ENCODE results near the gene RIMS4.

The RIMS4 gene

DNA sequence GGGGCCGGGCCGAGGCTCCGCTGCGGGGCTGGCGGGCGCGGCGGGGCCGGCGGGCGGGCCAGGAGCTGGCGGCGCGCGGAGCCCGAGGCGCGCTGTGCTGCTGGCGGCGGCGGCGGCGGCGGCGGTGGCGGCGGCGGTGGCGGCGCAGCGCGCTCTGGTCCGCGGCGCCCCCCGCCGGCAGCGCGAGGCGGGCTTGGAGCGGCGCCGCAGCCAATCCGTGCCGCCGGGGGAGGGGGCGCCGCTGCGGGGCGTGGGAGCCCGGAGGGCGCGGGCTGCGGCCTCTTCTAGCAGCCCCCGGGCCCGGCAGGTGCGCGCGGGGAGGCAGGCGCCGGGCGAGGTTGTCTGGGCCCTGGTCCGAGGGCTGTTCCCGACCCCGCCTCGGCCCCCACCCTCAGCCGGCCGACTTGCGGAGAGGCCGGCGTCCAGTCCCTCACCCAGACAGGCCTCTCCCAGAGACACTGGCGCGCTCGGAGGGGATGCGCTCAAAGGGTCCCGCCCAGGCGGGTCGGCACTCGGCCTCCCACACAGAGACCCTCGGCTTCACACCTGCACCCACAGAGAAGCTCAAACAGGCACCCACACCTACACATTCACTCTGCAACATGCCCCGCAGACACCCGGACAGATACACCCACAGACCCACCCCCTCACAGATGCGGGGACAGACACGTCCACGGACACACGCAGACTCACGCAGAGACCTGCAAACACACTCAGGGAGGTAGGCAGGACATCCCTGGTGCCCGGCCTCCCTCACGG is at the start of gene RIMS4:
TSS of gene RIMS4 (minus strand) at position 156 of the 759 bp plus-strand sequence. CDS start 275 bp downstream, outside the sequence.
- DNase-seq: no peak

DNA sequence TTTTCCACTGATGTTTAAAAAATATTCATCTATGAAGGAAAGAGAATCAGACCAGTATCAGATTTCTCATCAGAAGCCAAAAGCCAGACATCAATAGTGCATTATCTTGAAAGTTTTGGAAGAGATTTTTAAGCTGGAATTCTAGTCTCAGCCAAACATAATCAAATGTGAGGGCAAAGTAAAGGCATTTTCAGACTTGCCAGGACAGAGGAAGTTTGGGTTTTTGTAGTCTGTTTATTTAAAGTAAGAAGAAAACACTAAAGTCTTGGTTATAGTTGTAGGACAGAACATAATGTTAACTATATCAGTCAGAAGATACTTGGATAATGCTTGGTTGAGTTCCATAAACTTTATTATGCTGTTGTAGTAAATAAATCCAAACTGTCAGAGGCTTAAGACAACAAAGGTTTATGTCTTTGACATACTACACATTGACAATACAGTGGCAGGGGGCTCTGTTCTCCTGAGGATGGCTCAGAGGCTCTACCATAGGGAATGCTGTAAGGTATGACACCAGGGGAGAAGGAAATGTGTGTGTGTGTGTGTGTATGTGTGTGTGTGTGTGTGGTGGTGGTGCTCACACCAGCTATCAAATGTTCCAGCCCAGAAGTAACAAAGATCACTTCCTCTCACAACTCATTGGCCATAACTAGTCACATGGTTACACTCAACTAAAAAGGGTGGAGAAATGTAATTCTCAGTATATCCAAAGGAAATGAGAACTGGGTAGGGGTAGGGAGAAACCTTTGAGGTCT is 48.4 kb upstream of the RIMS4 start:
- no peak for DNase-seq

GRCh38 chr20:44856856-44857448 is 46.6 kb upstream of the RIMS4 start:
- DNase-seq: no peak

DNA sequence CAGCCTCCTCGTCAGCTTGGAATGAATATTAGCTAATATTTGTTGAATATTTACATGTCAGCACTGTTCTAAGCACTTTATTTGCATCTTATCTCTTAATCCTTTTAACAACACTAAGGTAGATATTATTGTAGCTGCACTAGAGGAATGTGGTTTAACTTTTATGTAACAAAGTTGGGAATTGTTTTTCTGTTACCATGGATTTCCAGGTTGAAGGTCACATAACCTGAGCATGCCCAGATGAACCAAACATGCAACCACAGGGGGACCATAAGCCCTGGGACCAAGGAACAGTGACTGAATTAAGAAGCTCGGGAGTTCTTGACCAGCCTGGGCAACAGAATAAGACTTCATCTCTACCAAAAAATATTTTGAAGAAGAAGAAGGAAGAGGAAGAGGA is 46.1 kb upstream of the RIMS4 start:
- DNase-seq: no peak

DNA sequence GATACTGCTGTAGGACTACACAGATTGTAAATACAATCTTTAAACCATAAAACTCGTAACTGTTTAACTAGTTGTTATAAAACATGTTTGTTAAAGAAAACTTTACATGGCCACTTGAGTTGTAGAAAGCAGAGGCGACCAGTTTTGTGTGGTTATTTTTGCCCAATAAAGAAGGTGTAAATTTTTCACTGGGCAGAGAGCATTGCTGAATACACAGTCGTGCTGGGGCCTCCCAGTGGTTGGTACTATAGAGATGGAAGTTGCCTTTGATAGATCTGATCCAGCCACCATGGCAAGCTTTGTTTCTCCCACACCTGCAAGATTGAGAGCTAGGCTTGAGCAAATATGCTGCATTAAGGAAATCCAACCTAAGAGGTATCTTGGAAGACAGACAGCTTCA is 41.2 kb upstream of the RIMS4 start:
- DNase-seq: no peak

- no peak for DNase-seq
Measured at GRCh38 chr20:44850837-44851236, 40.5 kb upstream of the RIMS4 start.

- DNase-seq: no peak
Measured at GRCh38 chr20:44850272-44850671, 39.9 kb upstream of the RIMS4 start.

DNA sequence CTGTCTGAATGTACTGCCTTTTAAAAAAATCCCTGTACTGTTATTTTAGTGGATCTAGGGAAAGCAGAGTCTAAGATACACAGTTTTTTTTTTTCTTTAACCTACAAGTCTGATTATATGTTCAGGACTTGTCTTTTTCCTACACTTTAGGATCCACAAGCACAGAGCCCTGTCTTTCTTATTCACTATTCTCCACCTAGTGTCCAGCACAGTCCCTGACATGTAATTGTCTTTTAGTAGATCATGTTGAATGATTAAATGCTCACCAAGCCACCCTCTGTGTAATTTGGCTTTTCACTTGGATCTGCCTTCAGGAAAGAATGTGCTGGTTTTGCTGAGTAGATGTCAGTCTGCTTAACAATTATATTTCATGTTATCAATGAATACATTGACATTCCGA is 39.4 kb upstream of the RIMS4 start:
- DNase-seq: no peak

GRCh38 chr20:44848254-44849015 is 38.1 kb upstream of the RIMS4 start:
- no peak for DNase-seq

GRCh38 chr20:44843876-44844275 is 33.5 kb upstream of the RIMS4 start:
- DNase-seq: no peak

DNA sequence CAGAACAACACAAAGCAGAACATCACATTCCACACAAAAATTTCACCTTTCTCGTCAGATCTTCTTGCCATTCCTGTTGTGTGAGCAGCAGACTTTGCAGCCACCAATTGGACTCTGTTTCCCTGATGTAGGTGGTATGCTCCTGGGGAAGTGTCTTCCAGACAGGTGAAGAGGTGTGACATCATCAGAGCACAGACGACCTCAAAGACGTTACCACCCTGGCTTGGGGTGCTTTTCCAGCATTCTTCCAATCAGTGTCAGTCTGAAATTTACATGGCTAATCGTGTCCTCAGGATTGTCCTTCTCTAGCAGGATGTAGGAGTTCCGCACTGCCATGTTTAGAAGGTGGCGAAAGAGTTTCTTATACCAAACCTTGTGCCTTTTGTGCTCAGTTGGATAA is 31.6 kb upstream of the RIMS4 start:
- DNase-seq: no peak

DNA sequence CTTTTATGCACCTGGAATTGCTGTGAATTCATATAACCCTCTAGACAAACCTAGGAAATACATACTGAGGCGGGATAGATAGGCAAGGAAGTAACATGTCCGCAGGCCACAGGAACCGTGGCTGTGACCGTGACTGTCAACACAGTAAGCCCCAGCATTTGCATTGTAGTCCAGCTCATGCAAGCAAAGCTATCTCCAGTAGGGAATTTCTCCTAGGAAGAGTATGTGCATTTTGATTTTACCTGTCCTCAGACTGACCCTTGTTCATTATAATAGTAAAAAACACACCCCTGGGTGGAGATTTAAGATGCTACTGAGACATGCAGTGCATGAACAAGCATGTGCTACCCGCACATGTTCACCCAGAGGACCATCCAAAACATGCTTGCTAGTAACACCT is 30.5 kb upstream of the RIMS4 start:
- DNase-seq: no peak

GRCh38 chr20:44839481-44839880 is 29.1 kb upstream of the RIMS4 start:
- no peak for DNase-seq

DNA sequence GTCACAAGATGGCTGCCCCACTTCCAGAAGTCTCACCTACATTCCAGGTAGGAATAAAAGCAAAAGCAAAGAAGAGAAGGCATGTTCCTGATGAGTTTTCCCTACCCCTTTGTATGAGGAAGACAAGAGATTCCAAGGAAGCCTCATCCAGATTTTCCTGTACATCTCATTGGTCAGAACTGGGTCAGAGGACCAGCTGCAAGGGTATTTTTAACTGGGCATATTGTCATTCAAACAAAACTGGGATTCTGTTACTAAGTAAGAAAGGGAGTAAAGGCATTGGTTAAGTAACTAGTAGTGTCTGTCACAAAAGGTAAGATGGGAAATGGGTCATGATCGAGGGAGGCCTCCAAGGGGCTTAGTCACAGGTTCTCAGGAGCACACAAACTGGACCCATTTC is 28.2 kb upstream of the RIMS4 start:
- DNase-seq: no peak

GRCh38 chr20:44837946-44838345 is 27.6 kb upstream of the RIMS4 start:
- no peak for DNase-seq

DNA sequence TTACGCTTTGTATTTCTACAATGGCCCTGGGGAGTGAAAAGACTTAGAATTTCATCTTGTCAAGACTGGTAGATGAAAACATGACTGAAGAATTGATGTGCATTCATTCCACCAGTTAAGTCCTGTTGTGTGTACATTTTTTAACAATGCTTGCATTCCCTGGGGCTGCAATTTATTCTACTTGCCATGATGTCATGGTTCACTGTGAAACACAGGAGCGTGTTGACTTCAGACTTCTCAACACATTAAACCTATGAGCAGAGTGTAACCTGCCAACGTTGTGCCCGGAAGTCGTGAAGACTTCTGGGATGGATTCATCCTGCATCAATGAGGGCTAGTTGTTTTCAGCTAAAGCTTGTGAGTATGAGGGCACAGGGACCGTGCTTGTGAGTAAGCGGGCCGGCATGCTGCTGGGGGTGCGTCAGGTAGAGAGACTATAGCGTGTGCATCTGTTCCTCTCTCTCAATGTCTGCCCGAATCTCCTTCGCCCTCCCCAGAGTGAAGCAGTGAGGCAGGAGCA is 26.3 kb upstream of the RIMS4 start:
- DNase-seq: no peak

DNA sequence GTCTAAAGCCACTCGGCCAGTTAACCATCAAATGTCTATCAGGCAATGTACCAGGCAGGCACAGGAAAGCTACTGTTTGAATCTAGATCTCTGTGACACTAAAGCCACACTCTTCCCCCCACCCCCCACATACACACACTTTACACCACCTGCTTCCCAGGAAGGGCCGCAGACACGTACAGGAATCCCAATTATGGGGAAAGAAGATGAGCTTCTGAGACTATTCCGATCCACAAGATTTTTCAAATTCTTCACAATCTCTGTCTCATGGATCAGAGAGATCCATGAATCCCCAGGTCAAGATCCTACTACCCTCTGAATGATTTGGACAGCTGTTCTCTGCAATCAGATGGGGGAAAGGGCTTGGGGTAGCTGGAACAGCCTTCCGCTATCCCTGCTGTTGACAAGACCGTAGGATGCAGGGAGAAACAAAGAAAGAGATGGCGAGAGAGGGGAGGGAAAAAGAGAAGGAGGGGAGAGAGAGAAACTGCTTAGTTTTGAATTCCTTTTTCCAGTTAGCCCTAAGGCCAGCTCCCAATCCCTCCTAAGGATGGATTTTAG is 25.4 kb upstream of the RIMS4 start:
- no peak for DNase-seq

GRCh38 chr20:44835116-44835515 is 24.8 kb upstream of the RIMS4 start:
- DNase-seq: no peak

DNA sequence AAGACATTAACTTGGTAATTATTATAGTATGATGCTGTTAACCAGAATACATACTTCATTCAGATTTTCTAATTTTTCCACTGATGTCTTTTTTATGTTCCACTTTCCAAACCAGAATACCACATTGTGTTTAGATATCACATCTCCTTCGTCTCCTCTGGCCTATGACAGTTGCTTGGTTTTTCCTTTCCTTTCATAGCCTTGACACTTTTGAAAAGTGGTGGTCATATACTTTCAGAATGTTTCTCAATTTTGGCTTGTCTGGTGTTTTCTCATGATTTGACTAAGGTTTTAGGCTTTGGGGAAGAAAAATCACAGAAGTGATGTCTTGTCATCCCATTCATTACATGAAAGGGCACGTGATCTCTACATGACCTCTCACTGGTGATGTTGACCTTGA is 24.3 kb upstream of the RIMS4 start:
- no peak for DNase-seq

DNA sequence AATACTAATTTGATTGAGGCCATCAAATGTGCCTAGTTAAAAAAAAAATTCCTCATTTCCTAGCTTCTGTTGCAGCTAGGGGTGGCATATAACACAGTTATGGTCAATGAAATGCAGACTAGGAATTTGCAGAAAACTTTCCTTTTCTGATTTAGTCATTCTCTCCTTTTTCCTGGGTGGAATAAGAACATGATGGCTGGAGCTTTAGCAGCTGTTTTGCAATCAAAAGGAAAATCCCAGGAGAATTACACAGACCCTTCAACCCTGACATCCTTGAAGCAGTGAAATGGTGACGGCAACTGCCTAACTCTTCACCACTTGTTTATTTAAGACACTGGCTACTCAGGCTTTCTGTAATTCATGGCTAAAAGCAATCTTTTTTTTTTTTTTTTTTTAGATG is 23.1 kb upstream of the RIMS4 start:
- DNase-seq: no peak

- DNase-seq: no peak
Measured at GRCh38 chr20:44832724-44833123, 22.4 kb upstream of the RIMS4 start.

GRCh38 chr20:44830995-44831394 is 20.6 kb upstream of the RIMS4 start:
- DNase-seq: no peak

GRCh38 chr20:44830523-44830922 is 20.2 kb upstream of the RIMS4 start:
- DNase-seq: no peak
